Measurements from ENCODE around the gene CRIP3. TPM values are rescaled to one million over a fixed set of nuclear protein-coding genes. Genes with fewer than 3 reads are reported as not detected.

The CRIP3 gene
- total RNA-seq, 1 donor from 2014 or later = 0.69 TPM

- H3K27me3 Mint-ChIP-seq (ENCODE audit: unreplicated experiment) = peaks cover 24% of the 10 kb centered on the region
- no peak for TF ChIP-seq CTCF (IDR thresholded peaks at IDR 0.05; ENCODE audit: partially characterized antibody, unreplicated experiment)
- H3K9me3 Mint-ChIP-seq (ENCODE audit: unreplicated experiment) = peaks cover 10% of the 10 kb centered on the region
- H3K36me3 Mint-ChIP-seq (ENCODE audit: unreplicated experiment) = no peaks in the 10 kb centered on the region
- no peak overlapping the region for H3K27ac Mint-ChIP-seq (ENCODE audit: unreplicated experiment)
- no peak for DNase-seq
- H3K4me1 Mint-ChIP-seq (ENCODE audit: low read depth, unreplicated experiment) = peaks cover 13% of the 10 kb centered on the region
- H3K4me3 Mint-ChIP-seq (ENCODE audit: unreplicated experiment) = peak overlapping the region; percentile 83
These were observed 33.6 kb downstream of the CRIP3 start for GRCh38 chr6:43274916-43275597.

- no peak for TF ChIP-seq CTCF (IDR thresholded peaks at IDR 0.05; ENCODE audit: partially characterized antibody, unreplicated experiment)
- no peak overlapping the region for H3K27ac Mint-ChIP-seq (ENCODE audit: unreplicated experiment)
- peak overlapping the region; percentile 83 for H3K4me3 Mint-ChIP-seq (ENCODE audit: unreplicated experiment)
- H3K36me3 Mint-ChIP-seq (ENCODE audit: unreplicated experiment) = no peaks in the 10 kb centered on the region
- no peak for DNase-seq
- peaks cover 10% of the 10 kb centered on the region for H3K9me3 Mint-ChIP-seq (ENCODE audit: unreplicated experiment)
- peaks cover 15% of the 10 kb centered on the region for H3K4me1 Mint-ChIP-seq (ENCODE audit: low read depth, unreplicated experiment)
- peaks cover 24% of the 10 kb centered on the region for H3K27me3 Mint-ChIP-seq (ENCODE audit: unreplicated experiment)
These were observed 34.3 kb downstream of the CRIP3 start for GRCh38 chr6:43274127-43274915.

DNA sequence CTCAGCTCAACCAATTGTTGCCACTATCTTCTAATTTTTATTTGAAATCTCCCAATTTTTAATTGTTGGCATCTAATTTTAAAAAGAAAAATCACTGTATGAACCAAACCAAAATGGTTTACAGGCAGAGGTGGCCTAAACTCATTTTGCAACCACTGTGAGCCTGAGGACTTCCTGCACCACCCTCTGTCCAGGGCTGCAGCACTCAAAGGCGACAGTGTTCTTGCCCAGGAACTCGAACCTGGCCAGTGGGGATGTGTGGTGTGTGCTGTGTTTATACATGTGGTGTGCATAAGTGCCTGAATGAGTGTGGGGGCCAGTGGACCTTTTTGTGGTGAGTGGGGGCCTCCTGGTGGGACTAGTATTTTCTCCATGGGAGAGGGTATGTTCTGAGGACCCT lies 34.9 kb downstream of the CRIP3 start:
- Mint-ChIP-seq H3K27ac (ENCODE audit: unreplicated experiment) (no peak overlapping the region), H3K9me3 (ENCODE audit: unreplicated experiment) (peaks cover 15% of the 10 kb centered on the region), H3K36me3 (ENCODE audit: unreplicated experiment) (no peaks in the 10 kb centered on the region), H3K4me1 (ENCODE audit: low read depth, unreplicated experiment) (peaks cover 19% of the 10 kb centered on the region), H3K4me3 (ENCODE audit: unreplicated experiment) (no peak overlapping the region), H3K27me3 (ENCODE audit: unreplicated experiment) (peaks cover 27% of the 10 kb centered on the region)
- no peak for TF ChIP-seq CTCF (IDR thresholded peaks at IDR 0.05; ENCODE audit: partially characterized antibody, unreplicated experiment)
- no peak for DNase-seq

DNA sequence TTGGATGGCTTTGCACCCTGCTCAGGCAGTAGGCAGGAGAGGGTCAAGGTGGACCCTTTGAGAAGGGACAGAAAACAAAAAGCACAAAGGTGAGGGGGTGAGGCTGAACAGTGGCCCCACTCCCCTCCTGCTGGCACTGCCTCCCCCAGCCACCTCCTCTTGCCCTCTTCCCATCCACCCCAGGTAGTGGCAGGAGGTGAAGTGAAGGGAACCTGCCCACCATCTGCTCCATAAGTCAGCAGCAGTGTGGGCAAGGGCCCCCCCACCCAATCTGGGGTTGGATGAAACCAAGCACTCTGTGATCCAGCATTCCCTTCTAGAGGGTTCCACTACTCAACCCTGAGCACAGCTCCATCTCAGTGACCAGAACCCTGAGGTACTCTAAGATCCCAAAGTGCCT lies 36.7 kb downstream of the CRIP3 start:
- H3K9me3 Mint-ChIP-seq (ENCODE audit: unreplicated experiment) = peaks cover 20% of the 10 kb centered on the region
- no peaks in the 10 kb centered on the region for H3K36me3 Mint-ChIP-seq (ENCODE audit: unreplicated experiment)
- DNase-seq = no peak
- H3K4me1 Mint-ChIP-seq (ENCODE audit: low read depth, unreplicated experiment) = peaks cover 24% of the 10 kb centered on the region
- no peak overlapping the region for H3K4me3 Mint-ChIP-seq (ENCODE audit: unreplicated experiment)
- H3K27me3 Mint-ChIP-seq (ENCODE audit: unreplicated experiment) = peaks cover 25% of the 10 kb centered on the region
- no peak overlapping the region for H3K27ac Mint-ChIP-seq (ENCODE audit: unreplicated experiment)
- no peak for TF ChIP-seq CTCF (IDR thresholded peaks at IDR 0.05; ENCODE audit: partially characterized antibody, unreplicated experiment)

All from glutamatergic neuron (in vitro differentiated cells).